ENCODE measurements around the gene INTS3.
A peak's percentile ranks its signal among the peaks of the same experiment; 100 is the strongest.

Gene INTS3

GRCh38 chr1:153801786-153802697 lies 74.2 kb downstream of the INTS3 start:
- peak overlapping the region; percentile 51 for H3K27ac Mint-ChIP-seq
- peaks cover 51% of the 10 kb centered on the region for H3K4me1 Mint-ChIP-seq
- H3K36me3 Mint-ChIP-seq, result peaks cover 40% of the 10 kb centered on the region
- ATAC-seq (no peak), DNase-seq (ENCODE audit: low spot score in 2 of 2) (no peak)
- H3K4me3 Mint-ChIP-seq, result no peak overlapping the region
- no peaks in the 10 kb centered on the region for H3K9me3 Mint-ChIP-seq

GRCh38 chr1:153803470-153804056 lies 75.7 kb downstream of the INTS3 start:
- H3K36me3 Mint-ChIP-seq, result peaks cover 55% of the 10 kb centered on the region
- H3K27ac Mint-ChIP-seq, result peak overlapping the region; percentile 83

GRCh38 chr1:153804112-153804511 lies 76.3 kb downstream of the INTS3 start:
- ATAC-seq (no peak), DNase-seq (ENCODE audit: low spot score in 2 of 2) (no peak)
- Mint-ChIP-seq H3K4me1 (peaks cover 48% of the 10 kb centered on the region), H3K9me3 (no peaks in the 10 kb centered on the region), H3K4me3 (no peak overlapping the region), H3K36me3 (peaks cover 61% of the 10 kb centered on the region), H3K27ac (peak overlapping the region; percentile 83)

More at GRCh38 chr1:153803470-153804056, 75.7 kb downstream of the INTS3 start:
- Mint-ChIP-seq H3K4me1 (peaks cover 48% of the 10 kb centered on the region), H3K9me3 (no peaks in the 10 kb centered on the region), H3K4me3 (no peak overlapping the region)
- DNase-seq (ENCODE audit: low spot score in 2 of 2) (no peak), ATAC-seq (no peak)

GRCh38 chr1:153805042-153805745 lies 77.3 kb downstream of the INTS3 start:
- Mint-ChIP-seq H3K4me3 (peak overlapping the region; percentile 41), H3K4me1 (peaks cover 48% of the 10 kb centered on the region), H3K9me3 (no peaks in the 10 kb centered on the region), H3K27ac (peak overlapping the region; percentile 85), H3K36me3 (peaks cover 72% of the 10 kb centered on the region)
- DNase-seq (ENCODE audit: low spot score in 2 of 2), result peak; percentile 58 to 78
- ATAC-seq, result peak; percentile 98

GRCh38 chr1:153805886-153806719 lies 78.3 kb downstream of the INTS3 start:
- DNase-seq (ENCODE audit: low spot score in 2 of 2), result no peak
- Mint-ChIP-seq H3K36me3 (peaks cover 76% of the 10 kb centered on the region), H3K4me1 (peaks cover 48% of the 10 kb centered on the region)

GRCh38 chr1:153816283-153816889 lies 88.5 kb downstream of the INTS3 start:
- Mint-ChIP-seq H3K4me1 (no peaks in the 10 kb centered on the region), H3K4me3 (no peak overlapping the region), H3K27ac (no peak overlapping the region), H3K9me3 (no peaks in the 10 kb centered on the region), H3K36me3 (peaks cover 100% of the 10 kb centered on the region)
- ATAC-seq, result no peak
- DNase-seq (ENCODE audit: low spot score in 2 of 2), result no peak

More at GRCh38 chr1:153805886-153806719, 78.3 kb downstream of the INTS3 start:
- H3K9me3 Mint-ChIP-seq, result no peaks in the 10 kb centered on the region
- peak overlapping the region; percentile 41 for H3K4me3 Mint-ChIP-seq
- peak overlapping the region; percentile 85 for H3K27ac Mint-ChIP-seq
- ATAC-seq, result no peak

GRCh38 chr1:153818876-153819275 lies 91.0 kb downstream of the INTS3 start:
- H3K36me3 Mint-ChIP-seq, result peaks cover 90% of the 10 kb centered on the region
- H3K9me3 Mint-ChIP-seq, result no peaks in the 10 kb centered on the region

More at GRCh38 chr1:153818876-153819275, 91.0 kb downstream of the INTS3 start:
- no peak for ATAC-seq
- Mint-ChIP-seq H3K27ac (peak overlapping the region; percentile 34), H3K4me3 (no peak overlapping the region), H3K4me1 (no peaks in the 10 kb centered on the region)
- DNase-seq (ENCODE audit: low spot score in 2 of 2), result no peak

Data from stimulated activated effector memory CD8-positive, alpha-beta T cell treated with anti-CD3 and anti-CD28 coated beads, Interleukin-12 subunit alpha, Interleukin-12 subunit beta, amount 100 ng/mL, for 72 hours (primary cell).